COR-L47 (cell line): ENCODE measurements around the gene SMARCC2.
"Not testable (repeated sequence)": the region's sequence is repeated elsewhere in the genome, so short reads cannot be mapped to it uniquely, and the experiment has no call there.

Experiments used
- DNase-seq: peaks from one replicate; lab custom pipeline; 2025; lab: John Stamatoyannopoulos, UW

SMARCC2 gene

GRCh38 chr12:56163533-56164344 lies 25.5 kb downstream of the SMARCC2 start:
- no peak for DNase-seq

GRCh38 chr12:56162468-56163290 lies 26.6 kb downstream of the SMARCC2 start:
- no peak for DNase-seq

- no peak for DNase-seq
Measured at GRCh38 chr12:56161690-56162351, 27.5 kb downstream of the SMARCC2 start.

GRCh38 chr12:56160894-56161689 lies 28.2 kb downstream of the SMARCC2 start:
- no peak for DNase-seq

- no peak for DNase-seq
Measured at GRCh38 chr12:56160193-56160763, 29.0 kb downstream of the SMARCC2 start.

GRCh38 chr12:56159482-56160192 lies 29.6 kb downstream of the SMARCC2 start:
- no peak for DNase-seq

- DNase-seq: no peak
Measured at GRCh38 chr12:56158926-56159461, 30.3 kb downstream of the SMARCC2 start.

- peak; percentile 99 for DNase-seq
Measured at GRCh38 chr12:56158029-56158925, 31.0 kb downstream of the SMARCC2 start, which contains the start of gene MYL6. MYL6 (plus strand) TSS chr12:56158359; CDS start chr12:56158402, 43 bp downstream.

- peak; percentile 88 for DNase-seq
Measured at GRCh38 chr12:56157201-56158028, 31.9 kb downstream of the SMARCC2 start.

- DNase-seq: not testable (repeated sequence)
Measured at GRCh38 chr12:56156464-56157200, 32.7 kb downstream of the SMARCC2 start.

- no peak for DNase-seq
Measured at GRCh38 chr12:56155256-56155845, 33.9 kb downstream of the SMARCC2 start.

GRCh38 chr12:56154818-56155217 lies 34.5 kb downstream of the SMARCC2 start:
- DNase-seq: no peak

GRCh38 chr12:56154246-56154771 lies 35.0 kb downstream of the SMARCC2 start:
- peak; percentile 65 for DNase-seq

GRCh38 chr12:56153678-56154065 lies 35.6 kb downstream of the SMARCC2 start:
- DNase-seq: no peak

GRCh38 chr12:56152756-56153677 lies 36.3 kb downstream of the SMARCC2 start:
- DNase-seq: no peak
